Tibial artery (tissue), 4 donors: ENCODE measurements around the gene S100A6.

Experiments
- DNase-seq, 2 donors: peaks; one replicate each; pipeline ENCODE4 v3.0.0-alpha.2; 2019
- H3K27ac ChIP-seq, 2 donors: fragments of 200-600 bp; sonication (generic) in 1 of 2; 1 replicate in 1 of 2; 2 replicates in 1 of 2; pipeline ENCODE4 v1.5.1; 2018 to 2019; ENCODE audit warnings: mild to moderate bottlenecking in 1 of 2
- H3K27me3 ChIP-seq, 2 donors: fragments of 200-600 bp; sonication (generic) in 1 of 2; one replicate each; pipeline versions ENCODE4 v1.5.1 to v1.6.0; 2016 to 2019
- H3K36me3 ChIP-seq, 3 donors: fragments of 200-600 bp; sonication (generic) in 2 of 3; one replicate each; pipeline ENCODE4 v1.5.1; 2016 to 2019; ENCODE audit warnings: mild to moderate bottlenecking in 2 of 3
- H3K4me1 ChIP-seq, 4 donors: fragments of 200-600 bp; sonication (generic) in 2 of 4; 1 replicate in 3 of 4; 2 replicates in 1 of 4; pipeline ENCODE4 v1.5.1; 2016 to 2019
- H3K4me3 ChIP-seq, 2 donors: fragments of 200-600 bp; sonication (generic) in 1 of 2; 1 replicate in 1 of 2; 2 replicates in 1 of 2; pipeline ENCODE4 v1.5.1; 2018 to 2019; ENCODE audit warnings: mild to moderate bottlenecking in 2 of 2
- H3K9me3 ChIP-seq, 3 donors: fragments of 200-600 bp; sonication (generic) in 1 of 3; one replicate each; pipeline ENCODE4 v1.5.1; 2016 to 2019
- intact Hi-C: fragments of 100-400 bp; cut with DNase I; formaldehyde crosslinking; loops from one replicate; pipeline ENCODE4 v1.15.0; 2023; ENCODE audit warnings: low total_unique reads
- TF ChIP-seq, protein P1 (sequence below), 2 experiments: fragments of 200-600 bp in 1 of 2; fragments of 450-650 bp in 1 of 2; IDR thresholded peaks; one replicate each; pipeline ENCODE4 v1.5.1; 2017 to 2019; ENCODE audit warnings: antibody characterized with exemption in 2 of 2, mild to moderate bottlenecking in 1 of 2, moderate library complexity in 1 of 2

Gene S100A6

DNA sequence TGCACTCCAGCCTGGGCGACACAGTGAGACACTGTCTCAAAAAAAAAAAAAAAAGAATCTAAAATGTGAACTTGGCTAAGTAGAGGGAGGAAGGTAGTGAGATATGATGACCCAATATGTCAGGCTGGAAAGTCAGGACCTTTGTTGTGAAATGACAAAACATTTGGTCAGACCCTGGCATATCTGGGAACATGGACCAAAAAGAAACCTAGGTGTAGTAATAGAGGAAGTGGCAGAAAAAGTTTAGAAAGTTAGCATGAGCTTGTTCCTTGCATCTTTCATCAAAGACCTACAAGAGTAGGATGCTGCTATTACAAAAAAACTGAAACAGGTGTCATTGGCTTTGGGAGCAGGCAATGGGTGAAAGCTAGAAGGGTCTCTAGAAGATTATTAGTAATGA is 20.6 kb upstream of the S100A6 start:
- TF ChIP-seq, protein P1, sequence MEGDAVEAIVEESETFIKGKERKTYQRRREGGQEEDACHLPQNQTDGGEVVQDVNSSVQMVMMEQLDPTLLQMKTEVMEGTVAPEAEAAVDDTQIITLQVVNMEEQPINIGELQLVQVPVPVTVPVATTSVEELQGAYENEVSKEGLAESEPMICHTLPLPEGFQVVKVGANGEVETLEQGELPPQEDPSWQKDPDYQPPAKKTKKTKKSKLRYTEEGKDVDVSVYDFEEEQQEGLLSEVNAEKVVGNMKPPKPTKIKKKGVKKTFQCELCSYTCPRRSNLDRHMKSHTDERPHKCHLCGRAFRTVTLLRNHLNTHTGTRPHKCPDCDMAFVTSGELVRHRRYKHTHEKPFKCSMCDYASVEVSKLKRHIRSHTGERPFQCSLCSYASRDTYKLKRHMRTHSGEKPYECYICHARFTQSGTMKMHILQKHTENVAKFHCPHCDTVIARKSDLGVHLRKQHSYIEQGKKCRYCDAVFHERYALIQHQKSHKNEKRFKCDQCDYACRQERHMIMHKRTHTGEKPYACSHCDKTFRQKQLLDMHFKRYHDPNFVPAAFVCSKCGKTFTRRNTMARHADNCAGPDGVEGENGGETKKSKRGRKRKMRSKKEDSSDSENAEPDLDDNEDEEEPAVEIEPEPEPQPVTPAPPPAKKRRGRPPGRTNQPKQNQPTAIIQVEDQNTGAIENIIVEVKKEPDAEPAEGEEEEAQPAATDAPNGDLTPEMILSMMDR (IDR thresholded peaks at IDR 0.05) = no peak
- no peak overlapping the region for H3K27ac ChIP-seq
- intact Hi-C loops = no loop called here
- no peak for DNase-seq
- H3K27me3 ChIP-seq = no peaks in the 10 kb centered on the region
- H3K4me1 ChIP-seq = peaks cover 0 to 22% (median 20%) of the 10 kb centered on the region in 4 donors
- no peak overlapping the region for H3K4me3 ChIP-seq
- H3K36me3 ChIP-seq = no peaks in the 10 kb centered on the region
- H3K9me3 ChIP-seq = no peaks in the 10 kb centered on the region

DNA sequence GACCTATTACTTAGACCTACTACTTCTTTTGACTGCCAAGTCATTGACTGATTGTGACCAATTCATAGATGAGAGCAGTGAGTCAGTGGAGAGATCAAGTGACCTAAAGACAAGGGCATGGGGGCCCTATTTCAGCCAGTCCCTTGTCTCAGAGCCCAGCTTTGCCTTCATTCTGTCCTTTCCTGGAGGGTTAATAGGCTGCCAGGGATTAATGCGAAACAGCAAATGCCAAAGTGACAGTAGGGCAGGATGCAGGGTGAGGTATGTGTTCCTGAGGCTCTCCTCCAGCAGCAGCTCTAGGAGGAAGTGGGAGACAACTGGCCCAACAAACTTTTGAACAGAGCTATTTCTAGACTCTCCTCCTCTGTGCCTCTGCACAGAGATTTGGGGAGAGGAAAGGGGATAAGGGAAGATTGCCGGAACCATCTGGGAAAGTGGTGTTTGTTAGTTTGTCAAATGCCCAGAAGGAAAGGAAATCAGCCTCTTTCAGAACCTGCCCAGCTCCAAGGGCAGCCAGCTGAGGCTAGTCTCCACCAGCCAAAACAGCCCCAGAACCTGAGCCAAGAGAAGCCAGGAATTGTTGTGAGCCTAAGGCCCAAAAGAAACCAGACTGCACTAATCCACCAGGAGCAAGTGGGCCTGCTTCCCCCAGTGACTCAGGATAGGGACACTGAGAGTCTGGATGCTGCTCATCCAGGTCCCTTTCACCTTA is 18.2 kb upstream of the S100A6 start:
- H3K4me1 ChIP-seq = peaks cover 6 to 42% (median 36%) of the 10 kb centered on the region in 4 donors
- no peaks in the 10 kb centered on the region for H3K9me3 ChIP-seq
- DNase-seq = peak; percentile 20 to 71
- peak overlapping the region; percentile 70 to 73 for H3K27ac ChIP-seq
- intact Hi-C loops = no loop called here
- TF ChIP-seq, protein P1 (IDR thresholded peaks at IDR 0.05) = no peak
- H3K36me3 ChIP-seq = no peaks in the 10 kb centered on the region
- H3K4me3 ChIP-seq = no peak overlapping the region
- no peaks in the 10 kb centered on the region for H3K27me3 ChIP-seq

DNA sequence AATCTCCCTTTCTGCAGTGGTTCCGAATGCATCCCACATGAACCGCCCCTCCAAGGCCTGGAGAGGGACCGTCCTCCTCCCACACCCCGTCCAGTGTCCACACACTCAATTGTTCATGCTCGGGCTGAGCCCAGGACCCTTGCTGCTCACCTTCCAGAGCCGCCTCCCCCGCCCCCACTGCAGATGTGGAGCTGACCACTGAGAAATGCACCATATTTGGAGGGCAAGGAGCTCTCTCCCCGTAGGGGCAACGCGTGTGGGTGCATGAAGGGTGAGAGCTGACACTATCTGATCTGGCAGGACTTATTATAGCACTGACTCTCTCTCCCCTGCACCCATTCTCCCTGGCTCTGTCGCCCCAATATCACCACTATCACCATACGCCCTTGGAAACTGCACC is 17.3 kb upstream of the S100A6 start:
- Histone ChIP-seq H3K4me3 (no peak overlapping the region), H3K36me3 (no peaks in the 10 kb centered on the region), H3K9me3 (no peaks in the 10 kb centered on the region), H3K27ac (peak overlapping the region; percentile 70 to 73), H3K4me1 (peaks cover 6 to 51% (median 45%) of the 10 kb centered on the region in 4 donors), H3K27me3 (no peaks in the 10 kb centered on the region)
- intact Hi-C loops = no loop called here
- DNase-seq = peak; percentile 11 to 57
- TF ChIP-seq, protein P1 (IDR thresholded peaks at IDR 0.05) = no peak

DNA sequence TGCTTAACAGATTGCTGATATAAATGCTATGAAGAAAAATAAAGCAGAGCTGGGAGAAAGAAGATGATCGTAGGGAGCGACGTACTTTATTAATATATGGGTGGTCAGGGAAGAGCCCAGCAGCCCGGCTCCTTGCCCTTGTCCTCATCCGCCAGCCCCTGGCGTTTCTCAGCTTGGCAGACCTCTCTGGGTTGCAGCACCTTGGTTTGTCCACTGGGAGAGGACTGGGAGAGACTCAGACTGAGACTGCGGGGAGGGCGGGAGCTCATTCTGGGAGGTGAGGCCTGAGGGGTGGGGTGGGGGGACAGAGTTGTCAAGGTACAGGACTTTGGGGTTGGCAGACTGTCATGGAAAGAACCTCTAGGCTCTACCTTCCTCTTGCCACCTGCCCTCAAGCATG is 16.5 kb upstream of the S100A6 start:
- H3K9me3 ChIP-seq = no peaks in the 10 kb centered on the region
- H3K4me3 ChIP-seq = no peak overlapping the region
- H3K27ac ChIP-seq = peak overlapping the region; percentile 70 to 73
- DNase-seq = peak; percentile 15 to 63
- intact Hi-C loops = no loop called here
- H3K36me3 ChIP-seq = no peaks in the 10 kb centered on the region
- no peaks in the 10 kb centered on the region for H3K27me3 ChIP-seq
- H3K4me1 ChIP-seq = peaks cover 6 to 58% (median 52%) of the 10 kb centered on the region in 4 donors
- TF ChIP-seq, protein P1 (IDR thresholded peaks at IDR 0.05) = no peak

DNA sequence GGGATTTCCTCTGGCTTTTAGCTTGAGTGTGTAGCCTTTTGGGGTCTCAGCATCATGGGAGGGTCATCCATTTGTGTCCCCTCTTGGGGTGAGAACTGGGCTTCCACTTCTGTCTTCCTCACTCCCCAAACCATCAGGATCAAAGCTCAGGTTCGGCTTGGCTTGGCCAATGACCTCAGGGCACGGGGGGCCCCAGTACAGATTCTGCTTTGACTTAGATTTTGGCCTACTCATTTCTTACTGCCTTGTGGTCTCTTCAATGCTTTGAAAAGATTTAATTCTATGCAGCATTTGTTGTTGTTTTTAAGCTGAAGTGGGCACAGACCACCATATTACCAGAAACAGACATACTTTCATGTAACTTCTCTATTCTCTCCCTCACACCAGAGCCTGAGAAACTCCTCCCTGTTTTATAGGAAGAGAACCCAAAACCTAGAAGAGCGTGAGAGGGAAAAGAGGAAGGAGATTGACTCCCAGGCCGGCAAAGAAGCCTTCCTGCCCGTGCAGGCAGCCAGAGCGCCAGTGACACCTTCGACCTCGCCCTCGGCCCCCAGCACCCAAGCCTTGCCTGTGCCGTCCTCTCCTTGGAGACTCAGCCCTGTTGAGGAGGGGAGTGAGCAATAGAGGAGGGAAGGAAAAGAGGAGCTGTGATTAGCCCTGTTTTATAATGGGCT is 15.2 kb upstream of the S100A6 start:
- Histone ChIP-seq H3K27ac (peak overlapping the region; percentile 78 to 79), H3K36me3 (no peaks in the 10 kb centered on the region), H3K4me1 (peaks cover 6 to 72% (median 66%) of the 10 kb centered on the region in 4 donors), H3K9me3 (no peaks in the 10 kb centered on the region), H3K27me3 (no peaks in the 10 kb centered on the region), H3K4me3 (no peak overlapping the region)
- TF ChIP-seq, protein P1 (IDR thresholded peaks at IDR 0.05) = no peak
- DNase-seq = peak; percentile 19 to 61
- intact Hi-C loops = no loop called here
